Osteocyte (in vitro differentiated cells): ENCODE measurements around the gene GYS1. TPM values are rescaled to one million over a fixed set of nuclear protein-coding genes. Genes with fewer than 3 reads are reported as not detected.
A peak's percentile ranks its signal among the peaks of the same experiment; 100 is the strongest.

ENCODE experiments used
- DNase-seq: peaks from one replicate; pipeline ENCODE4 v3.0.0; 2021; ENCODE audit warnings: mixed read lengths; ENCODE audit not compliant: unreplicated experiment; ENCODE audit errors: extremely low spot score
- H3K27ac Mint-ChIP-seq: one replicate; pipeline ENCODE4 v1.8.0; 2021; ENCODE audit warnings: mild to moderate bottlenecking, mixed read lengths; ENCODE audit not compliant: unreplicated experiment
- H3K27me3 Mint-ChIP-seq: one replicate; pipeline ENCODE4 v1.8.0; 2021; ENCODE audit warnings: mixed read lengths; ENCODE audit not compliant: unreplicated experiment
- H3K36me3 Mint-ChIP-seq: one replicate; pipeline ENCODE4 v1.8.0; 2021; ENCODE audit warnings: mixed read lengths; ENCODE audit not compliant: unreplicated experiment
- H3K4me1 Mint-ChIP-seq: one replicate; pipeline ENCODE4 v1.8.0; 2021; ENCODE audit warnings: mixed read lengths; ENCODE audit not compliant: unreplicated experiment
- H3K4me3 Mint-ChIP-seq: one replicate; pipeline ENCODE4 v1.8.0; 2021; ENCODE audit warnings: mild to moderate bottlenecking, moderate library complexity, mixed read lengths; ENCODE audit not compliant: unreplicated experiment
- H3K9me3 Mint-ChIP-seq: one replicate; pipeline ENCODE4 v1.8.0; 2021; ENCODE audit warnings: mixed read lengths; ENCODE audit not compliant: unreplicated experiment
- CTCF ChIP-seq: fragments of 200-600 bp; sonication (generic); IDR thresholded peaks from 2 replicates; pipeline ENCODE4 v1.5.0; 2021; ENCODE audit warnings: antibody characterized with exemption, mild to moderate bottlenecking, moderate library complexity
- total RNA-seq: library from RNA; stranded (reverse); gene quantifications from 2 replicates; pipeline ENCODE4 v1.2.1, GENCODE V29; 2021

Gene GYS1
- total RNA-seq, 1 donor from 2014 or later: 42.2 TPM

DNA sequence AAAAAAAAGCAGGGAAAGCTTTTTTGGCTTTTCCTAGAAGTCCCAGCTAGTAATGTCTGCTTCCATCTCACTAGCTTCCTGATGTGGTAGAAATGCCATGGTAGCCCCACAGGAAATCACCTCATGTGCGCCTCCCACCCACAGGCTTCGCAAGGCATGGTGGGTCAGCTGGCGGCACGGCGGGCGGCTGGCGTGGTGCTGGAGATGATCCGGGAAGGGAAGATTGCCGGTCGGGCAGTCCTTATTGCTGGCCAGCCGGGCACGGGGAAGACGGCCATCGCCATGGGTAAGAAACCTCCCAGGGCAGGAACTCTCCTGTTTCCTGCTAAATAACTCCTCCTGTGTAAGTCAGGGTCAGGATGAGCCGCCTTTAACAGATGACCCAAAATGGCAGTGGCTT is 11.0 kb upstream of the GYS1 start:
- H3K36me3 Mint-ChIP-seq: peaks cover 5% of the 10 kb centered on the region
- no peaks in the 10 kb centered on the region for H3K9me3 Mint-ChIP-seq
- no peak for DNase-seq
- no peak for TF ChIP-seq CTCF
- no peaks in the 10 kb centered on the region for H3K27me3 Mint-ChIP-seq
- H3K4me1 Mint-ChIP-seq: peaks cover 2% of the 10 kb centered on the region
- no peak overlapping the region for H3K4me3 Mint-ChIP-seq
- no peak overlapping the region for H3K27ac Mint-ChIP-seq

DNA sequence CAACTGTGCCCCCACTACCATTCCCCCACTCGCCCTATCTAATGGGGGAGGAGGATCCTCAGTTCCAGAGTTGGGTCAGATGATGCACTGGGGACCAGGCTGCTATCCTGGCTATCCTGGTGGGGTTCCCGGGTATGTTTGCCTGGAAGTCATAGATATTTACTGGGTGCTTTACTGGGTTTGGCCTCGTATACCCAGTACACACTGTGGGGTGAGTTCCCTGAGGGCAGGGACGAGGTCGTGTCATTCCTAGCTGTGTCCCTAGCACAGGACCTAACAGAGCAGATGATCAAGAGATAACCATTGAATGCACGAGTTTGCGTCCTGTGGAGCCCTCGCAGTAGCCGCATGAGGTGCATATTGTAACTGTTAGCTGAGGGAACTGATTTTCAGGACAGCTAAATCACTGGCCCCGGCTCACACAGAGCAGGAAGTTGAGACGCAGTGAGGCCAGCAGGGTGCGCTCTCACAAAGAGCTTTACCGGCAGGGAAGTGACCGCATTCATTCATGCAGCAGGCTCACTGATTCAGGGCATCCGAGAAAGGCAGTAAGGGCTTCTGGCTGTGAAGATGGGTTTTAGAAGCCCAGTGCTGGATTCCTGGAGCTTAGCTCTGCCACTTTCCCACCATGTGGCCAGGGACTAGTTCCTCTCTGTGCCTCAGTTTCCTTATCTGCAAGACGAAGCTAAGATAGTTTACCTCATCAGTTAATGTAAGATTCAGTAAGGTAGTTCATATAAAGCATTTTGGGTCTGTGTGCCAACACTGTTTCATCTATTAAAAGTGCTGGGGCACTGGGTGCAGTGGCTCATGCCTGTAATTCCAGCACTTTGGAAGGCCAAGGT is 6.6 kb upstream of the GYS1 start:
- H3K4me1 Mint-ChIP-seq: peaks cover 8% of the 10 kb centered on the region
- H3K36me3 Mint-ChIP-seq: peaks cover 5% of the 10 kb centered on the region
- no peaks in the 10 kb centered on the region for H3K9me3 Mint-ChIP-seq
- H3K27me3 Mint-ChIP-seq: no peaks in the 10 kb centered on the region
- peak; percentile 73 for TF ChIP-seq CTCF
- no peak for DNase-seq
- no peak overlapping the region for H3K4me3 Mint-ChIP-seq
- H3K27ac Mint-ChIP-seq: peak overlapping the region; percentile 9

- Mint-ChIP-seq H3K27me3 (no peaks in the 10 kb centered on the region), H3K27ac (no peak overlapping the region), H3K4me3 (no peak overlapping the region), H3K9me3 (no peaks in the 10 kb centered on the region), H3K4me1 (peaks cover 17% of the 10 kb centered on the region), H3K36me3 (peaks cover 4% of the 10 kb centered on the region)
- no peak for DNase-seq
- peak; percentile 49 for TF ChIP-seq CTCF
Measured at GRCh38 chr19:48997972-48998371, 4.9 kb upstream of the GYS1 start.

- Mint-ChIP-seq H3K27ac (peak overlapping the region; percentile 98), H3K27me3 (no peaks in the 10 kb centered on the region), H3K4me1 (peaks cover 25% of the 10 kb centered on the region), H3K4me3 (peak overlapping the region; percentile 94), H3K9me3 (no peaks in the 10 kb centered on the region), H3K36me3 (peaks cover 7% of the 10 kb centered on the region)
- DNase-seq: no peak
- TF ChIP-seq CTCF: no peak
Measured at GRCh38 chr19:48994035-48994386, 902 bp upstream of the GYS1 start.

- no peak for DNase-seq
- Mint-ChIP-seq H3K27ac (peak overlapping the region; percentile 89), H3K36me3 (peaks cover 9% of the 10 kb centered on the region), H3K9me3 (no peaks in the 10 kb centered on the region), H3K27me3 (no peaks in the 10 kb centered on the region), H3K4me1 (peaks cover 25% of the 10 kb centered on the region), H3K4me3 (peak overlapping the region; percentile 94)
- no peak for TF ChIP-seq CTCF
Measured at GRCh38 chr19:48992581-48993174, 431 bp downstream of the GYS1 start.
